H7 (cell line): ENCODE data around the gene DIPK2A. TPM values are rescaled to one million over a fixed set of nuclear protein-coding genes. Genes with fewer than 3 reads are reported as not detected.
A peak's percentile ranks its signal among the peaks of the same experiment; 100 is the strongest.

Source experiments
- DNase-seq: peaks from one replicate; pipeline ENCODE4 v3.0.0; 2012
- H3K27me3 ChIP-seq: 2 replicates; pipeline ENCODE4 v1.6.0; 2011; ENCODE audit warnings: mild to moderate bottlenecking, low read length; ENCODE audit not compliant: control insufficient read depth, insufficient read depth
- H3K36me3 ChIP-seq: replicated peaks from 2 replicates; pipeline ENCODE4 v1.5.1; 2011; ENCODE audit warnings: low read length; ENCODE audit not compliant: control insufficient read depth, insufficient read depth
- H3K4me3 ChIP-seq: 2 replicates; pipeline ENCODE4 v1.5.1; 2011; ENCODE audit warnings: low read depth, mild to moderate bottlenecking, control low read depth, low read length, moderate library complexity; ENCODE audit not compliant: insufficient read depth
- total RNA-seq: library from RNA; depleted of rRNA; stranded (reverse); fragments of >200 nt; shearing (Covaris generic); gene quantifications from 2 replicates; pipeline ENCODE4 v1.2.3, GENCODE V29; 2014

The DIPK2A gene
- total RNA-seq, 1 experiment from 2014 or later = 58.9 TPM

GRCh38 chr3:143963946-143964345 is 7.7 kb upstream of the DIPK2A start:
- H3K27me3 ChIP-seq = no peaks in the 10 kb centered on the region
- H3K36me3 ChIP-seq = no peaks in the 10 kb centered on the region
- H3K4me3 ChIP-seq = no peak overlapping the region
- no peak for DNase-seq

- peak; percentile 74 for DNase-seq
- Histone ChIP-seq H3K4me3 (peak overlapping the region; percentile 77), H3K36me3 (no peaks in the 10 kb centered on the region), H3K27me3 (no peaks in the 10 kb centered on the region)
These were observed 757 bp upstream of the DIPK2A start for GRCh38 chr3:143970773-143971358.

GRCh38 chr3:143972155-143972504 is 507 bp downstream of the DIPK2A start:
- Histone ChIP-seq H3K4me3 (peak overlapping the region; percentile 77), H3K36me3 (no peaks in the 10 kb centered on the region), H3K27me3 (no peaks in the 10 kb centered on the region)
- DNase-seq = no peak

- Histone ChIP-seq H3K4me3 (peak overlapping the region; percentile 77), H3K27me3 (no peaks in the 10 kb centered on the region), H3K36me3 (no peaks in the 10 kb centered on the region)
- DNase-seq = peak; percentile 65
These were observed 1.1 kb downstream of the DIPK2A start for GRCh38 chr3:143972505-143973258.

GRCh38 chr3:143973259-143974021 is 1.8 kb downstream of the DIPK2A start:
- Histone ChIP-seq H3K36me3 (no peaks in the 10 kb centered on the region), H3K27me3 (no peaks in the 10 kb centered on the region), H3K4me3 (peak overlapping the region; percentile 77)
- no peak for DNase-seq

GRCh38 chr3:143974271-143975238 is 2.9 kb downstream of the DIPK2A start:
- Histone ChIP-seq H3K36me3 (no peaks in the 10 kb centered on the region), H3K27me3 (no peaks in the 10 kb centered on the region), H3K4me3 (peak overlapping the region; percentile 77)
- DNase-seq = no peak

- DNase-seq = peak; percentile 16
- no peaks in the 10 kb centered on the region for H3K36me3 ChIP-seq
- no peaks in the 10 kb centered on the region for H3K27me3 ChIP-seq
- no peak overlapping the region for H3K4me3 ChIP-seq
These were observed 4.0 kb downstream of the DIPK2A start for GRCh38 chr3:143975554-143976152.

GRCh38 chr3:143977341-143978262 is 6.0 kb downstream of the DIPK2A start:
- H3K4me3 ChIP-seq = no peak overlapping the region
- no peak for DNase-seq

GRCh38 chr3:143978263-143978631 is 6.6 kb downstream of the DIPK2A start:
- no peaks in the 10 kb centered on the region for H3K36me3 ChIP-seq
- no peaks in the 10 kb centered on the region for H3K27me3 ChIP-seq
- H3K4me3 ChIP-seq = no peak overlapping the region
- no peak for DNase-seq

More at GRCh38 chr3:143977341-143978262, 6.0 kb downstream of the DIPK2A start:
- Histone ChIP-seq H3K36me3 (no peaks in the 10 kb centered on the region), H3K27me3 (no peaks in the 10 kb centered on the region)

- no peak for DNase-seq
- Histone ChIP-seq H3K27me3 (no peaks in the 10 kb centered on the region), H3K36me3 (no peaks in the 10 kb centered on the region), H3K4me3 (no peak overlapping the region)
These were observed 7.4 kb downstream of the DIPK2A start for GRCh38 chr3:143979041-143979440.

- DNase-seq = no peak
- Histone ChIP-seq H3K4me3 (no peak overlapping the region), H3K36me3 (no peaks in the 10 kb centered on the region), H3K27me3 (no peaks in the 10 kb centered on the region)
These were observed 8.2 kb downstream of the DIPK2A start for GRCh38 chr3:143979813-143980212.

GRCh38 chr3:143988306-143988705 is 16.7 kb downstream of the DIPK2A start:
- no peaks in the 10 kb centered on the region for H3K36me3 ChIP-seq
- H3K27me3 ChIP-seq = no peaks in the 10 kb centered on the region
- H3K4me3 ChIP-seq = no peak overlapping the region
- DNase-seq = no peak

GRCh38 chr3:143989461-143989860 is 17.8 kb downstream of the DIPK2A start:
- DNase-seq = no peak
- Histone ChIP-seq H3K36me3 (no peaks in the 10 kb centered on the region), H3K27me3 (no peaks in the 10 kb centered on the region), H3K4me3 (no peak overlapping the region)
